Trophoblast cell (in vitro differentiated cells and primary cell): Measurements from ENCODE around the gene MRFAP1.
A peak's percentile ranks its signal among the peaks of the same experiment; 100 is the strongest.

Experiments
- DNase-seq, 2 donors: peaks; one replicate each; pipeline ENCODE4 v3.0.0-alpha.2; 2016
- H2AFZ ChIP-seq: 2 replicates; pipeline ENCODE4 v1.6.1; 2013; ENCODE audit warnings: low read length, moderate library complexity, mild to moderate bottlenecking; ENCODE audit not compliant: insufficient read depth, poor library complexity
- H2AK5ac ChIP-seq: 2 replicates; pipeline ENCODE4 v1.6.1; 2013; ENCODE audit warnings: mild to moderate bottlenecking, low read length
- H2BK120ac ChIP-seq: 2 replicates; pipeline ENCODE4 v1.6.1; 2013; ENCODE audit warnings: low read length, mild to moderate bottlenecking, moderate library complexity; ENCODE audit not compliant: insufficient read depth, poor library complexity
- H2BK12ac ChIP-seq: 2 replicates; pipeline ENCODE4 v1.6.1; 2013; ENCODE audit warnings: mild to moderate bottlenecking, low read length, moderate library complexity
- H2BK5ac ChIP-seq: 2 replicates; pipeline ENCODE4 v1.6.1; 2013; ENCODE audit warnings: low read length, low read depth, moderate library complexity, mild to moderate bottlenecking; ENCODE audit not compliant: poor library complexity
- H3K14ac ChIP-seq: 2 replicates; pipeline ENCODE4 v1.6.1; 2013; ENCODE audit warnings: mild to moderate bottlenecking, low read length
- H3K18ac ChIP-seq: 2 replicates; pipeline ENCODE4 v1.6.1; 2013; ENCODE audit warnings: mild to moderate bottlenecking, low read length
- H3K23ac ChIP-seq: 2 replicates; pipeline ENCODE4 v1.6.1; 2013; ENCODE audit warnings: low read length
- H3K27ac ChIP-seq: 2 replicates; pipeline ENCODE4 v1.5.1; 2013; ENCODE audit warnings: low read depth, mild to moderate bottlenecking, inconsistent platforms, low read length, moderate library complexity
- H3K27me3 ChIP-seq: 2 replicates; pipeline ENCODE4 v1.6.1; 2013; ENCODE audit warnings: inconsistent platforms, mild to moderate bottlenecking, low read length, moderate library complexity; ENCODE audit not compliant: insufficient read depth
- H3K36me3 ChIP-seq, 2 experiments: 1 replicate in 1 of 2; 2 replicates in 1 of 2; pipeline ENCODE4 v1.6.1; 2013; ENCODE audit warnings: low read length in 2 of 2, mild to moderate bottlenecking in 2 of 2, moderate library complexity in 1 of 2; ENCODE audit not compliant: insufficient read depth in 2 of 2, control insufficient read depth in 1 of 2
- H3K4ac ChIP-seq: 2 replicates; pipeline ENCODE4 v1.6.1; 2013; ENCODE audit warnings: low read depth, mild to moderate bottlenecking, low read length, moderate library complexity
- H3K4me1 ChIP-seq, 2 experiments: 1 replicate in 1 of 2; 2 replicates in 1 of 2; pipeline ENCODE4 v1.6.1; 2013; ENCODE audit warnings: low read length in 2 of 2, mild to moderate bottlenecking in 2 of 2, moderate library complexity in 1 of 2; ENCODE audit not compliant: insufficient read depth in 2 of 2, control insufficient read depth in 1 of 2
- H3K4me2 ChIP-seq: 2 replicates; pipeline ENCODE4 v1.6.1; 2013; ENCODE audit warnings: inconsistent platforms, mild to moderate bottlenecking, low read length, moderate library complexity
- H3K4me3 ChIP-seq: 2 replicates; pipeline ENCODE4 v1.5.1; 2013; ENCODE audit warnings: mild to moderate bottlenecking, low read depth, low read length, inconsistent platforms
- H3K79me1 ChIP-seq: one replicate; pipeline ENCODE4 v1.6.1; 2013; ENCODE audit warnings: low read length
- H3K79me2 ChIP-seq: 2 replicates; pipeline ENCODE4 v1.6.1; 2013; ENCODE audit warnings: low read length, mild to moderate bottlenecking; ENCODE audit not compliant: control insufficient read depth, insufficient read depth, poor library complexity
- H3K9ac ChIP-seq: 2 replicates; pipeline ENCODE4 v1.6.1; 2013; ENCODE audit warnings: mild to moderate bottlenecking, low read length
- H3K9me3 ChIP-seq: 2 replicates; pipeline ENCODE4 v1.6.1; 2013; ENCODE audit warnings: low read depth, mild to moderate bottlenecking, control low read depth, inconsistent platforms, low read length; ENCODE audit not compliant: insufficient read depth
- H4K12ac ChIP-seq: 2 replicates; pipeline ENCODE4 v1.6.1; 2013; ENCODE audit warnings: low read depth, mild to moderate bottlenecking, low read length, moderate library complexity
- H4K8ac ChIP-seq: 2 replicates; pipeline ENCODE4 v1.6.1; 2013; ENCODE audit warnings: low read depth, mild to moderate bottlenecking, low read length, moderate library complexity
- H4K91ac ChIP-seq: one replicate; pipeline ENCODE4 v1.6.1; 2013; ENCODE audit warnings: low read depth, mild to moderate bottlenecking, low read length, moderate library complexity
- WGBS: extraction: QIAGEN DNeasy Blood & Tissue Kit; methylation state at CpG from one replicate; pipeline ENCODE4 v1.1.7; 2013; ENCODE audit warnings: missing lambda C conversion rate; ENCODE audit not compliant: insufficient read length, insufficient coverage; ENCODE audit errors: extremely low coverage; 5-methylcytosine and 5-hydroxymethylcytosine counted together

The MRFAP1 gene

DNA sequence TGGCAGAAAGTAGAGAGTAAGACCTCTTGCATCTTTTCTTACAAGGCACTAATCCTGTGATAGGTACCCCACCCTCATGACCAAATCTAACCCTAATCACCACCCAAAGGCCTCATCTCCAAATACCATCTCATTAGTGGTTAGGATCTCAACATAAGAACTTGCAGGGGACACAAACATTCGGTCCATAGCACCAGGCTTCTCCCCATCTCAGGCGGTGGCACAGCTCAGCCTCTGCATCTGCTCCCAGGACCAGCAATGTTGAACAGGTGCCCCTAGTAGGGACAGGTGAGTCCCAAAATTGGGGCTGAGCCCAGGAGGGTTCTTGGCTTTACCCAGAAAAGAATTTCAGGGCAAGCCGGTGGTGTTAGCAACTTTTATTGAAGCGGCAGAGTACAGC lies 8.4 kb upstream of the MRFAP1 start:
- no peaks in the 10 kb centered on the region for H3K79me2 ChIP-seq
- H2AK5ac ChIP-seq, result no peak overlapping the region
- H2BK12ac ChIP-seq, result no peak overlapping the region
- DNase-seq, result no peak
- no peak overlapping the region for H2BK120ac ChIP-seq
- H3K27ac ChIP-seq, result no peak overlapping the region
- peaks cover 0 to 2% of the 10 kb centered on the region in 2 experiments for H3K4me1 ChIP-seq
- H3K23ac ChIP-seq, result no peak overlapping the region
- H3K14ac ChIP-seq, result no peak overlapping the region
- H4K12ac ChIP-seq, result no peak overlapping the region
- H3K4me2 ChIP-seq, result no peak overlapping the region
- H2AFZ ChIP-seq, result no peak overlapping the region
- no peaks in the 10 kb centered on the region for H3K9me3 ChIP-seq
- no peak overlapping the region for H3K9ac ChIP-seq
- no peak overlapping the region for H4K91ac ChIP-seq
- H3K79me1 ChIP-seq, result no peaks in the 10 kb centered on the region
- H3K4ac ChIP-seq, result no peak overlapping the region
- no peak overlapping the region for H3K18ac ChIP-seq
- no peak overlapping the region for H3K4me3 ChIP-seq
- no peak overlapping the region for H4K8ac ChIP-seq
- no peaks in the 10 kb centered on the region for H3K27me3 ChIP-seq
- WGBS, result no CpG with 5 or more reads among the region's 4 CpGs
- no peak overlapping the region for H2BK5ac ChIP-seq
- H3K36me3 ChIP-seq, result no peaks in the 10 kb centered on the region

DNA sequence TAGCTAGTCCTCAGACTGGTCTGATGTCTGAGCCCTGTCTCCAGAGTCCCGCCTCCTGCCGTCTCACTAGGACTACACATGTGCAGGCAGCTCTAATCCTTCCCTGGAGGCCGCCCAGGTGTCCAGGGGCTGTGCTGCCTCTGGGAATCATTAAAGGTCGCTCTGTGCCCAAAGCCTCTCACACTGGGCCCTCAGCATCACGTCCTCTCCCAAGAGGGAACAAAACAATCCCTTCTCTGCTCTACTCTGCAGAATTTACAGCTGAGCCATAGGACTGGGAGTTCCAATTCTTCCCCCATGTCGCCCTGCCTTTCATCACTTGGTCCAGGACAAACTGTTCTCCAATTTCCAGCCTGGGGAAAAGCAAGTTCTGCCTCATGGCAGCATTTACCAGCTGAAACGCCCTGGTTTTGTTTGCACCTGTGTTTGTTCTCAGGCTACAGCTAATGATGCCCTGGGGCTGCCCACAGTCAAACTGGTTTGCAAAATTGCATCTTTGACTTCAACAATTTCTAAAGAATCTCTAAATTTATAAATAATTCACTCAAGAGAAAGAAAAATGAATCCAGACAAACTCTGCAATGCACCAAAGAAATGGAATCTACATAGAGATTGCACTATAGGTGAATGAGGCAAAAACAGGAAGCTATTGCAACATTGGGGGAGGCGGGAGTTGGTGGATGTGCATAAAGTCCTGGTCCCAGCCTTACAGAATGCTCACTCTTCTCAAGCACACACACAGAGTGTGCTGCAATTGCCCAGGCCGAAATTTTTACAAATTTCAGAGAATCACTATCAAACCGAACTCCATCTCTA lies 7.2 kb upstream of the MRFAP1 start:
- Histone ChIP-seq H2AK5ac (no peak overlapping the region), H4K12ac (no peak overlapping the region), H3K79me2 (no peaks in the 10 kb centered on the region), H2AFZ (no peak overlapping the region), H3K4me3 (no peak overlapping the region), H3K18ac (no peak overlapping the region), H3K9ac (no peak overlapping the region), H3K14ac (no peak overlapping the region), H3K79me1 (no peaks in the 10 kb centered on the region), H3K9me3 (no peaks in the 10 kb centered on the region), H4K91ac (no peak overlapping the region), H2BK5ac (no peak overlapping the region), H3K27ac (no peak overlapping the region), H2BK12ac (no peak overlapping the region), H3K4ac (no peak overlapping the region), H2BK120ac (no peak overlapping the region), H3K27me3 (no peaks in the 10 kb centered on the region), H4K8ac (no peak overlapping the region), H3K4me1 (peaks cover 0 to 2% of the 10 kb centered on the region in 2 experiments), H3K23ac (no peak overlapping the region), H3K36me3 (no peaks in the 10 kb centered on the region), H3K4me2 (no peak overlapping the region)
- peak; percentile 41 to 66 for DNase-seq
- WGBS, result no CpG with 5 or more reads among the region's 10 CpGs

DNA sequence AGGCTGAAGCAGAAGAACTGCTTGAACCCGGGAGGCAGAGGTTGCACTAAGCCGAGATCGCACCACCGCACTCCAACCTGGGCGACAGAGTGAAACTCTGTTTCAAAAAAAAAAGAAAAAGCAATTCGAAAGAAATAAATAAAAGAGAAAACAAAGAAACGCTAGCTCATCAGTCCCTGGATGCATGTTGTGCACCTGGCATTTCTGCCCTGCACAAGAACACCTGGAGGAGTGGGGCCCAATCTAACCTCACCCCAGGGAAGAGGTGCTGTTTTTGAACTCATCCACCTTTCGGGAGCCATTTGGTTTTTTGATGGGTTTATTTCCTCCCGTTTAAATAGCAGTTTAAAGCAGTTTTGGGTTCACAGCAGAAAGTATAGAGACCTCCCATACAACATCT lies 5.7 kb upstream of the MRFAP1 start:
- no peak overlapping the region for H3K9ac ChIP-seq
- no peaks in the 10 kb centered on the region for H3K9me3 ChIP-seq
- DNase-seq, result no peak
- H3K36me3 ChIP-seq, result no peaks in the 10 kb centered on the region
- H3K4me2 ChIP-seq, result no peak overlapping the region
- no peak overlapping the region for H2BK120ac ChIP-seq
- H3K4me3 ChIP-seq, result no peak overlapping the region
- no peak overlapping the region for H3K27ac ChIP-seq
- H3K79me1 ChIP-seq, result no peaks in the 10 kb centered on the region
- H3K18ac ChIP-seq, result no peak overlapping the region
- no peak overlapping the region for H4K8ac ChIP-seq
- H3K79me2 ChIP-seq, result no peaks in the 10 kb centered on the region
- no peak overlapping the region for H2BK5ac ChIP-seq
- WGBS, result no CpG with 5 or more reads among the region's 9 CpGs
- no peak overlapping the region for H2AK5ac ChIP-seq
- H3K23ac ChIP-seq, result no peak overlapping the region
- H4K12ac ChIP-seq, result no peak overlapping the region
- no peaks in the 10 kb centered on the region for H3K27me3 ChIP-seq
- H3K14ac ChIP-seq, result no peak overlapping the region
- H3K4me1 ChIP-seq, result peaks cover 0 to 2% of the 10 kb centered on the region in 2 experiments
- H2BK12ac ChIP-seq, result no peak overlapping the region
- H2AFZ ChIP-seq, result no peak overlapping the region
- H3K4ac ChIP-seq, result no peak overlapping the region
- H4K91ac ChIP-seq, result no peak overlapping the region

DNA sequence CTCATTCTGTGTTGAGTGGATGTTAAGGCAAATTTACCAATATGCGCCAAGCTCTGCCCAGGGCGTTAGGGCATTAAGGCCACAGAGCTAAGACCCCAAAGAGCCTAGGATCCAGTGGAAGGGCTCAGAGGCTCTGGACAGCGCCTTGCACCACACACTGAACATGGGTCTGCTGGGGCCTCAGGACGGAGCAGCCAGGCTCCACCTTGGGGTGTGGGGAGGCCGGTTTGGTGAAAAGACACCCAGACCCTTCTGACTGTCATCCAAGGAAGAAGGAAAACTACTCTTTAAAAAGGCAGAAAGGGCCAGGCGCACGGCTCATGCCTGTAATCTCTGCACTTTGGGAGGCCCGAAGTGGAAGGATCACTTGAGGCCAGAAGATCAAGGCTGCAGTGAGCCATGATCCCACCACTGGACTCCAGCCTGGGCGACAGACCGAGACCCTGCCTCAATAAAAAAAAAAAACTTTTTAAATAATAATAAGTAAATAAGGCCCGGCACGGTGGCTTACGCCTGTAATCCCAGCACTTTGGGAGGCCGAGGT lies 1.3 kb upstream of the MRFAP1 start:
- H2AK5ac ChIP-seq, result no peak overlapping the region
- H3K4ac ChIP-seq, result no peak overlapping the region
- H3K4me3 ChIP-seq, result no peak overlapping the region
- H3K27me3 ChIP-seq, result no peaks in the 10 kb centered on the region
- H2AFZ ChIP-seq, result no peak overlapping the region
- no peak overlapping the region for H3K23ac ChIP-seq
- no peak overlapping the region for H4K12ac ChIP-seq
- H3K27ac ChIP-seq, result no peak overlapping the region
- peaks cover 15% of the 10 kb centered on the region for H3K79me2 ChIP-seq
- WGBS, result no CpG with 5 or more reads among the region's 14 CpGs
- H3K4me2 ChIP-seq, result no peak overlapping the region
- H4K91ac ChIP-seq, result no peak overlapping the region
- H3K79me1 ChIP-seq, result peaks cover 10% of the 10 kb centered on the region
- H3K4me1 ChIP-seq, result peaks cover 3 to 6% of the 10 kb centered on the region in 2 experiments
- H3K18ac ChIP-seq, result no peak overlapping the region
- no peak overlapping the region for H3K14ac ChIP-seq
- peaks cover 5 to 11% of the 10 kb centered on the region in 2 experiments for H3K36me3 ChIP-seq
- no peak overlapping the region for H2BK5ac ChIP-seq
- no peak overlapping the region for H2BK120ac ChIP-seq
- no peak overlapping the region for H4K8ac ChIP-seq
- no peak for DNase-seq
- no peaks in the 10 kb centered on the region for H3K9me3 ChIP-seq
- H3K9ac ChIP-seq, result no peak overlapping the region
- no peak overlapping the region for H2BK12ac ChIP-seq
